T47D (cell line): ENCODE measurements around the gene TSPAN32.
"Not testable (repeated sequence)": the region's sequence is repeated elsewhere in the genome, so short reads cannot be mapped to it uniquely, and the experiment has no call there.

Experiments used
- DNase-seq, 2 experiments: peaks; one replicate each; pipeline versions ENCODE4 v3.0.0 to v3.0.0-alpha.2; 2011 to 2012; ENCODE audit warnings: low read depth in 1 of 2, low spot score in 1 of 2
- JUND ChIP-seq: IDR thresholded peaks from 2 replicates; pipeline ENCODE4 v1.6.1; 2012; ENCODE audit warnings: low read depth
- in situ Hi-C: cut with HindIII; loops from 2 replicates; pipeline ENCODE4 v1.10.0; 2016; ENCODE audit warnings: low sequenced_read_pairs, low pct_unique_long_range_greater_than_20kb

TSPAN32 gene

GRCh38 chr11:2358754-2359442 is 57.1 kb downstream of the TSPAN32 start:
- in situ Hi-C loops, result no loop called here
- no peak for TF ChIP-seq JUND
- DNase-seq, result no peak

GRCh38 chr11:2359557-2359956 is 57.7 kb downstream of the TSPAN32 start:
- DNase-seq, result no peak
- in situ Hi-C loops, result no loop called here
- TF ChIP-seq JUND, result no peak

DNA sequence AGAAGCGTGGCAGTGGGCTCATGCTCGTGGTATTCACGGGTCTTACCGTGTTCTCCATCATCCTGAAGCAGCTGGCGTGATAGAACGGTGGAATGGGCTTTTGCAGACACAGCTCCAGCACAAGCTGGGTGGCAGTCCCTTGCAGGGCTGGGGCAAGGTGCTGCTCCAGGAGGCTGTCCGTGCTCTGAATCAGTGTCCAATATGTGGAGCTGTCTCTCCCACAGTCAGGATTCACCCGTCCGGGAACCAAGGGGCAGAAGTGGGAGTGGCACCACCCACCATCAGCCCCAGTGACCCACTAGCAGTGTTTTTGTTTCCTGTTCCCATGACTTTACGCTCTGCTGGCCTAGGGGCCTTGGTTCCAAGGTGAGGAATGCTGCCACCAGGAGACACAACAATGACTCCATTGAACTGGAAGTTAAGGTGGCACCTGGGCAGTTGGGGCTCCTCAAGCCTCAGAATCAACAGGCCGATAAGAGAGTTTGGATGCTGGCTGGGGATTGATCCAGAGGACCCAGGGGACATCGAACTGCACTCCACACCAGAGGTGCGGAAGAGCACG is 58.3 kb downstream of the TSPAN32 start:
- in situ Hi-C loops, result no loop called here
- DNase-seq, result no peak
- no peak for TF ChIP-seq JUND

DNA sequence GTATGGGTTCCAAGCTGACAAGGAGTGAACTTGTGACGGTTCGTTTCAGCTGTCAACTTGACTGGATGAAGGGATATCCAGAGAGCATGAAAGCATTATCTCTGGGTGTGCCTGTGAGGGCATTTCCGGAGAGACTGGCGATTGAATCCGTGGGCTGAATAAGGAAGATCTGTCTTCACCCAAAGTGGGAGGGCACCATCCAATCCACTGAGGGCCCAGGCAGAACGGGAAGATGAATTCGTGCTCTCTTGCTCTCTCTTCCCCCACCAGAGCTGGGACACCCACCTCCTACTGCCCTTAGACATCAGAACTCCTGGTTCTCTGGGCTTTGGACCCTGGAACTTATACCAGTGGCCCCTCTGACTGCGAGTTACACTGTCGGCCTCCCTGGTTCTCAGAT is 59.8 kb downstream of the TSPAN32 start:
- no peak for DNase-seq
- in situ Hi-C loops, result no loop called here
- no peak for TF ChIP-seq JUND

DNA sequence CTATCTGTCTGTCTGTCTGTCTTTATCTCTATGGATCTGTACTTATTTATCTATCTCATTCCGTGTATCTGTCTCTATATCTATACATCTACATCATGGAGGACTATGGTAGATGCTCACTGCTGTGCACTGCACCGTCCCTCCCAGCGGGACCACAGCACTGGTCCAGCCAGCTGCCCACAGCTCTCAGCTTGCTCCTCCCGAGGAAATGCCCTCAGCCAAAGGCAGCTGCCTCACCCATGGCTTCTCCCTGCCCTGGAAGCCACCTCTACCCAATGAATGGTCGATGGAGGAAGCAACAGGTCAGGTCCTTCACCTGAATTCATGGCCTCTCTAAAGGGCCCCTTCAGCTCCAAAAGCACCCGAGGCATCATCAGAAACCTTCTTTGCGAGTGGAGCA is 60.6 kb downstream of the TSPAN32 start:
- no peak for DNase-seq
- no peak for TF ChIP-seq JUND
- in situ Hi-C loops, result no loop called here

DNA sequence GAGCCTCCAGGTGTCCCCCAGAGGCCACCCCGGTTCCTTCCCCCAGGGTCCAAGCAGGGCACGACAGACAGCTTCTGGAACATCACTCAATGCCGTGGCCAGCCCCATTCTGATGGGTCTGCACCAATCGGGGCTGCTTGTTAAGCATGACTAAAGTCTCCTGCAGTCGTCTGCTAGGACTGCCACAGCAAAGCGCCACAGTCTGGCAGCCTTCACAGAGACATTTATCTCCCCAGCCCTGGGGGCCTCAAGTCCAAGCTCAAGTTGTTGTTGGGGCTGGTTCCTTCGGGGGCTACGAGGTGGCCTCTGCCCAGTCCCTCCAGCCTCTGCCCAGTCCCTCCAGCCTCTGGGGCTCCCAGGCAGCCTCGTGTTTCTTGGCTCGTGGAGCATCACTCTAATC is 61.3 kb downstream of the TSPAN32 start:
- TF ChIP-seq JUND, result no peak
- in situ Hi-C loops, result no loop called here
- no peak for DNase-seq

- TF ChIP-seq JUND, result no peak
- in situ Hi-C loops, result no loop called here
- no peak for DNase-seq
These were observed 62.0 kb downstream of the TSPAN32 start for GRCh38 chr11:2363577-2364370.

DNA sequence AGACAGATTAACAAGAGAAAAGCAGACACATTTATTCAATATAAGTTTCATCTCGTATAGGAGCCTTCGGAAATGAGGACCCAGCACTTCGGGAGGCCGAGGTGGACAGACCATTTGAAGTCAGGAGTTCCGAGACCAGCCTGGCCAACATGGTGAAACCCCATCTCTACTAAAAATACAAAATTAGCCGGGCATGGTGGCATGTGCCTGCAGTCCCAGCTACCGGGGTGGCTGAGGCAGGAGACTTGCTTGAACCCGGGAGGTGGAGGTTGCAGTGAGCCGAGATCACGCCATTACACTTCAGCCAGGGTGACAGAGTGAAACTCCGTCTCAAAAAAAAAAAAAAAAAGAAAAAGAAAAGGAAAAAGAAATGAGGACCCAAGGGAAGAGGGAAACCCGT is 62.6 kb downstream of the TSPAN32 start:
- DNase-seq, in situ Hi-C loops: not testable (repeated sequence)

GRCh38 chr11:2365571-2366210 is 63.9 kb downstream of the TSPAN32 start:
- no peak for DNase-seq
- no peak for TF ChIP-seq JUND

GRCh38 chr11:2366276-2366675 is 64.5 kb downstream of the TSPAN32 start:
- in situ Hi-C loops, result no loop called here
- TF ChIP-seq JUND, result no peak
- no peak for DNase-seq

More at GRCh38 chr11:2365571-2366210, 63.9 kb downstream of the TSPAN32 start:
- in situ Hi-C loops, result no loop called here

DNA sequence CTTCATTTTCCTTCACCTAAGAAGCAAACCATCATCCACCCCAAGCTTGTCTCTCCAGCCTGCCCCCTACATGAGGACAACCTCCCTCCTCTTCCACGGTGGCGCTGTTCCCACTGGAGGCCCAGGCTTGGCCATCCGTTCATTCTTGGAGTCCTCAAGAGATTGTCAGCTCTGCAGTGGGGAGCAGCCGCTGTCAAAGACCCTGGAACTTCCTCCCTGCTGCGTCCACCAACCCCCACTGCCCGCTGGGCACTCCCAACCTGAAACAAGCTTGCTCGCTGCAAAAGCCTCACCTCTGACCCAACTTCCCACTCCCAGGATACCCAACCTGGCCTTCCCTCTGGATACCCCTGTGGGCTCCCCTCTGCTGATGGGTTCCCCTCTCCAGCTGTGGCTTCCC is 64.9 kb downstream of the TSPAN32 start:
- in situ Hi-C loops, result no loop called here
- no peak for DNase-seq
- no peak for TF ChIP-seq JUND

GRCh38 chr11:2367266-2368160 is 65.7 kb downstream of the TSPAN32 start:
- no peak for DNase-seq
- TF ChIP-seq JUND, result no peak
- in situ Hi-C loops, result no loop called here
